D721Med (cell line): Measurements from ENCODE around the gene SLITRK2.

Experiments used
- DNase-seq: peaks from one replicate; pipeline ENCODE4 v3.0.0; 2011; ENCODE audit warnings: low spot score; ENCODE audit not compliant: insufficient read length
- FAIRE-seq: peaks from 2 replicates; lab custom pipeline; 2011; peaks lifted over from hg19 to GRCh38; lab: Jason Lieb, UNC
- TF ChIP-seq, protein P1 (sequence below): IDR thresholded peaks from 2 replicates; pipeline ENCODE4 v1.5.1; 2012; ENCODE audit warnings: mild to moderate bottlenecking, control low read depth; ENCODE audit not compliant: insufficient read depth; ENCODE audit errors: missing control alignments

The SLITRK2 gene

DNA sequence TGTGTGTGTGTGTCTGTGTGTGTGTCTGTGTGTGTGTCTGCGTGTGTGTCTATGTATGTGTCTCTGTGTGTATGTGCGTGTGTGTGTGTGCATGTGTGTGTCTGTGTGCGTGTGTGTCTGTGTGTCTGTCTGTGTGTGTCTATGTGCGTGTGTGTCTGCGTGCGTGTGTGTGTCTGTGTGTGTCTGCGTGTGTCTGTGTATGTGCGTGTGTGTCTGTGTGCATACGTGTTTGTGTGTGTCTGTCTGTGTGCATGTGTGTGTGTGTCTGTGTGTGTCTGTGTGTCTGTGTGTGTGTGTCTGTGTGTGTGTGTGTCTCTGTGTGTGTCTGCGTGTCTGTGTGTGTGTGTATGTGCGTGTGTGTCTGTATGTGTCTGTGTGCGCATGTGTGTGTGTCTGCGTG, 35.6 kb downstream of the SLITRK2 start:
- no peak for FAIRE-seq
- TF ChIP-seq, protein P1, sequence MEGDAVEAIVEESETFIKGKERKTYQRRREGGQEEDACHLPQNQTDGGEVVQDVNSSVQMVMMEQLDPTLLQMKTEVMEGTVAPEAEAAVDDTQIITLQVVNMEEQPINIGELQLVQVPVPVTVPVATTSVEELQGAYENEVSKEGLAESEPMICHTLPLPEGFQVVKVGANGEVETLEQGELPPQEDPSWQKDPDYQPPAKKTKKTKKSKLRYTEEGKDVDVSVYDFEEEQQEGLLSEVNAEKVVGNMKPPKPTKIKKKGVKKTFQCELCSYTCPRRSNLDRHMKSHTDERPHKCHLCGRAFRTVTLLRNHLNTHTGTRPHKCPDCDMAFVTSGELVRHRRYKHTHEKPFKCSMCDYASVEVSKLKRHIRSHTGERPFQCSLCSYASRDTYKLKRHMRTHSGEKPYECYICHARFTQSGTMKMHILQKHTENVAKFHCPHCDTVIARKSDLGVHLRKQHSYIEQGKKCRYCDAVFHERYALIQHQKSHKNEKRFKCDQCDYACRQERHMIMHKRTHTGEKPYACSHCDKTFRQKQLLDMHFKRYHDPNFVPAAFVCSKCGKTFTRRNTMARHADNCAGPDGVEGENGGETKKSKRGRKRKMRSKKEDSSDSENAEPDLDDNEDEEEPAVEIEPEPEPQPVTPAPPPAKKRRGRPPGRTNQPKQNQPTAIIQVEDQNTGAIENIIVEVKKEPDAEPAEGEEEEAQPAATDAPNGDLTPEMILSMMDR: no peak
- DNase-seq: no peak

DNA sequence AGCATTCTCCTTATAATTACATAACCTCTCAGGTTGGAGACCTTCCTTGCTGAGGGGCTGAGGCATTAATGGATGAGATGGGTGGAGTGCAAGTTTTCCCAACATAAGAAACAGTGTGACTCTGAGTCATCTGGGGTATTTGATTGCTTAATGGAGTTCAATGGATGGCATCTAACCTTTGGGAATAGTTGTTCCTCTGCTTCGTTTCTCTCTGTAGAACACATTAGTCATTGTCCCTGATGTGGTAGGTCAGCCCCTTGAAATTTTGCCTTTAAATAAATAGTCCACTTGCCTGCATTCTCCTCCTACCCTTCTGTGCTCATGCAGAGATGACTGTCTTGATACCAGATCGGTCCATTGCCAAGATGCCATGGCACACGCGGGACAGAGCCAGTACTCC, 38.6 kb downstream of the SLITRK2 start:
- no peak for DNase-seq
- FAIRE-seq: no peak
- TF ChIP-seq, protein P1: no peak

DNA sequence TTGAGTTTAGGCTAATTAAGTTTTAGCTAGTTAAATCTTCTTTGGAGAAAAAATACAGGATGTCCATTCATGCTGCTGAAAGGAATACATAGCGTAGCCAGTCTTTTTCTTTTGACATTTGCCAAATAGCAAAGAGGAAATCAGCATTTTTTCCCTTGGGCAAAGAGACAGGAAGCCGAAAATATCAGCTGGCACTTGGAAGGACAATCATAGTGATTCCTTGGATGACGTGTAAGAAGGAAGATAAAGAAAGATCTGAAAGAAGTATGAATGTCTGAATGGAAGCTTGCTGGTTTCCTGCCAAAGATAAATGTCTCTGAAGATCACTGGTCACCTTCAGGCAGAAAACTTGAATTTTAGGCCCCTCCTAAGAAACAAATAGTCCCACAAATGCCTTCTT, 44.2 kb downstream of the SLITRK2 start:
- no peak for DNase-seq
- FAIRE-seq: no peak
- TF ChIP-seq, protein P1: no peak

DNA sequence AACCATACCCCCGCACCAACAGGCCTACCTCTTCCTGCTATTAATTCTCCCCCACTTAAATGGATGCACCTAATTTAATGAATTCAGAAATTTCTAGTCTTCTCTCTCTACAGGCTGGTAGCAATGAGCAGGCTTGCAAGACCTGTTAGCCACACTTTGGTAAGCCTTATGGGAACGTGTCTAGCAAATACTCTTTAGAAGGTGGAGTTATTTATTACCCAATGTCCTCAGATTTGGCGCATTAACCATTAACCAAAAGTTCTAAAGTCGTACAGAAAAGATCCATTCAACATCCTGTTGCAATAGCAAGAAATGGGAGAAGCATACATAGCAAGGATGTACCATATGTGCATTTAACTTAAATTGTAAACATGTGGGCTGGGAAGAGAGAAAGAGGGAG, 47.5 kb downstream of the SLITRK2 start:
- no peak for FAIRE-seq
- TF ChIP-seq, protein P1: no peak

More for the DNA sequence above, 47.5 kb downstream of the SLITRK2 start:
- no peak for DNase-seq
